Measurements from ENCODE around the gene CCDC9. TPM values are rescaled to one million over a fixed set of nuclear protein-coding genes. Genes with fewer than 3 reads are reported as not detected.
A peak's percentile ranks its signal among the peaks of the same experiment; 100 is the strongest.

The CCDC9 gene
- total and polyA plus RNA-seq, 2 of the 13 experiments (the other 11 are each of a cell fraction or from before 2014, with no cell fraction given): 2.9 to 6.3 TPM

GRCh38 chr19:47273313-47274070 lies 17.2 kb downstream of the CCDC9 start (continued):
- TF ChIP-seq ZBED4 (CRISPR knock-in tag; IDR thresholded peaks at IDR 0.05; ENCODE audit: borderline replicate concordance) (no peak), TRIM22 (IDR thresholded peaks at IDR 0.05) (no peak), ZNF296 (CRISPR knock-in tag; conservative IDR thresholded peaks at IDR 0.05) (no peak), GPBP1L1 (CRISPR knock-in tag; IDR thresholded peaks at IDR 0.05) (no peak), ZNF430 (CRISPR knock-in tag; IDR thresholded peaks at IDR 0.05) (no peak), ZNF44 (CRISPR knock-in tag; IDR thresholded peaks at IDR 0.05) (no peak), KLF12 (CRISPR knock-in tag; IDR thresholded peaks at IDR 0.05; ENCODE audit: borderline replicate concordance) (peak; percentile 87), KDM6A (CRISPR knock-in tag; IDR thresholded peaks at IDR 0.05; ENCODE audit: low read depth) (0 out of 2 replicates have a peak, but pooled peaks have one; percentile 13), PHF20 (CRISPR knock-in tag; IDR thresholded peaks at IDR 0.05) (peak; percentile 69), GATA4 (IDR thresholded peaks at IDR 0.05; ENCODE audit: borderline replicate concordance, low read depth) (no peak), SPEN (CRISPR knock-in tag; IDR thresholded peaks at IDR 0.05; ENCODE audit: low read depth) (peak; percentile 60; the same call in 1 of the 2 replicates), ZNF549 (CRISPR knock-in tag; IDR thresholded peaks at IDR 0.05) (no peak), TCF7 (IDR thresholded peaks at IDR 0.05; ENCODE audit: low read depth) (no peak), HDAC6 (IDR thresholded peaks at IDR 0.05; ENCODE audit: low read depth, low read length) (no peak), TBX2 (CRISPR knock-in tag; IDR thresholded peaks at IDR 0.05; ENCODE audit: borderline replicate concordance) (peak; percentile 80), TARDBP (CRISPR knock-in tag; IDR thresholded peaks at IDR 0.05) (peak; percentile 57; the same call in 1 of the 2 replicates), SOX13 (IDR thresholded peaks at IDR 0.05) (no peak), SOX13 (CRISPR knock-in tag; conservative IDR thresholded peaks at IDR 0.05 in 1 of 2, IDR thresholded peaks at IDR 0.05 in 1 of 2) (no peak), PLSCR1 (CRISPR knock-in tag; IDR thresholded peaks at IDR 0.05; ENCODE audit: borderline replicate concordance) (no peak), NFKBIZ (CRISPR knock-in tag; IDR thresholded peaks at IDR 0.05) (no peak), RARA (CRISPR knock-in tag; IDR thresholded peaks at IDR 0.05) (no peak), ZNF550 (CRISPR knock-in tag; IDR thresholded peaks at IDR 0.05; ENCODE audit: borderline replicate concordance) (no peak), STAG1 (CRISPR knock-in tag; IDR thresholded peaks at IDR 0.05) (no peak), ZNF12 (CRISPR knock-in tag; IDR thresholded peaks at IDR 0.05) (no peak), GPN1 (CRISPR knock-in tag; IDR thresholded peaks at IDR 0.05; ENCODE audit: borderline replicate concordance) (no peak)
